Epithelial cell of proximal tubule (primary cell): ENCODE data around the gene SELENOI. TPM values are rescaled to one million over a fixed set of nuclear protein-coding genes. Genes with fewer than 3 reads are reported as not detected.

Source experiments
- DNase-seq: peaks from one replicate; pipeline ENCODE4 v3.0.0-alpha.2; 2011; ENCODE audit warnings: low read depth
- H3K4me3 ChIP-seq: 2 replicates; pipeline ENCODE4 v1.5.1; 2011; ENCODE audit warnings: low read depth, mild to moderate bottlenecking, low read length
- total RNA-seq: library from RNA; depleted of rRNA; stranded (reverse); fragments of >200 nt; gene quantifications from 2 replicates; pipeline ENCODE4 v1.2.3, GENCODE V29; 2015
- TF ChIP-seq, protein P1 (sequence below): conservative IDR thresholded peaks from 2 replicates; pipeline ENCODE4 v1.5.1; 2012; ENCODE audit warnings: low read depth, mild to moderate bottlenecking, low read length

SELENOI gene
- total RNA-seq, 1 donor from 2014 or later: 19.3 TPM

DNA sequence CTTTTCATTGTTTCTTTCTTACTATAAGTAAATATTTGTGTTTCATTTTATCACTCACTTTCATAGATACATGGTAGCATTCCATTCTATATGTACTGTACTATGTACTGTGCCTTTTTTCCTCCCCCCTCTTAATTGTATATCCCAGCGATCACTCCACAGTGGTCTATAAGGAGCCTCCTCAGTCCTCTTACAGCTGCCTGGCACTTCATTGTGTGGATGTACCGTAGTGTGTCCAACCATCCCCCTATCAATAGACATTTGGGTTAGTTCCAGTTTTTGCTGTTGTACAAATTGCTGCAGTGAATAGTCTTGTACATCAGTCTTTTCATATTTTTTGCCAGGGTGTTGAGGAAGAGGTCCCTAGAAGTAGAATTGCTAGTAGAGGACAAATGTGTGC, 34.3 kb downstream of the SELENOI start:
- H3K4me3 ChIP-seq: no peak overlapping the region
- TF ChIP-seq, protein P1, sequence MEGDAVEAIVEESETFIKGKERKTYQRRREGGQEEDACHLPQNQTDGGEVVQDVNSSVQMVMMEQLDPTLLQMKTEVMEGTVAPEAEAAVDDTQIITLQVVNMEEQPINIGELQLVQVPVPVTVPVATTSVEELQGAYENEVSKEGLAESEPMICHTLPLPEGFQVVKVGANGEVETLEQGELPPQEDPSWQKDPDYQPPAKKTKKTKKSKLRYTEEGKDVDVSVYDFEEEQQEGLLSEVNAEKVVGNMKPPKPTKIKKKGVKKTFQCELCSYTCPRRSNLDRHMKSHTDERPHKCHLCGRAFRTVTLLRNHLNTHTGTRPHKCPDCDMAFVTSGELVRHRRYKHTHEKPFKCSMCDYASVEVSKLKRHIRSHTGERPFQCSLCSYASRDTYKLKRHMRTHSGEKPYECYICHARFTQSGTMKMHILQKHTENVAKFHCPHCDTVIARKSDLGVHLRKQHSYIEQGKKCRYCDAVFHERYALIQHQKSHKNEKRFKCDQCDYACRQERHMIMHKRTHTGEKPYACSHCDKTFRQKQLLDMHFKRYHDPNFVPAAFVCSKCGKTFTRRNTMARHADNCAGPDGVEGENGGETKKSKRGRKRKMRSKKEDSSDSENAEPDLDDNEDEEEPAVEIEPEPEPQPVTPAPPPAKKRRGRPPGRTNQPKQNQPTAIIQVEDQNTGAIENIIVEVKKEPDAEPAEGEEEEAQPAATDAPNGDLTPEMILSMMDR: no peak
- no peak for DNase-seq

DNA sequence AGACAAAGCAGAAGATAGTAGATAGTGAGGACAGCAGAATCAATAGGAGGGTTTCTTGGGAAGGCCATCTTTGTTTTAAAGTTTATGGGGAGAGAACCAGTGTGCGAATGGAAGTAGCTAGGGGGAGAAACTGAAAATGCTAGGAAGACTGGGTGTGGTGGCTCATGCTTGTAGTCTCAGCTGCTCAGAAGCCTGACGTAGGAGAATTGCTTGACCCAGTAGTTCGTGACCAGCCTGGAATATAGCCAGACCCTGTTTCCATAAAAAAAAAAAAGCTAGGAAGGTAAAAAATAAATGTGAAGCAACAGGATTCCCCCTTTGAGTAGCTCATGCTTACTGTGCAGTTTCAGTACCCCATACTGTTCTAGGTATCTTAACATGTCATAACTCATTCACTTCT, 36.6 kb downstream of the SELENOI start:
- H3K4me3 ChIP-seq: no peak overlapping the region
- TF ChIP-seq, protein P1: no peak
- no peak for DNase-seq

DNA sequence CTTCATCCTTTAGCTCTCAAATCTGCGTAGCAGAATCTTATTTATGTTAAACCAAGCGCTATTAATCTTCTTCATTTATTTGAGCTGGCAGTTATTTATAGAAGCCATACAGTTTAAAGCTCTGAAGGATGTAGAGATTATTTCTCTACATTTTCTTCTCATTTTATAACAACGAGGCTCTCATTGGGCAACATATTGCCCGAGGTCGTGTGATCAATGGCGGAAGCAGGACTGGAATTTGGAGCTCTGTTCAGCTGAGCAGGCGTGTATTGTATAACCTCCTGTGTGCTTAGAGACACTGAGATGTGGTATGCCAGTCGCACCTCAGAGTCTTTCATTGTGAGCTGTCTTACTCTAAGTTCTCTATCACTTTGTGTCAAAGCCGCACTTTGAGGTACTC, 38.2 kb downstream of the SELENOI start:
- no peak overlapping the region for H3K4me3 ChIP-seq
- TF ChIP-seq, protein P1: no peak
- DNase-seq: no peak

DNA sequence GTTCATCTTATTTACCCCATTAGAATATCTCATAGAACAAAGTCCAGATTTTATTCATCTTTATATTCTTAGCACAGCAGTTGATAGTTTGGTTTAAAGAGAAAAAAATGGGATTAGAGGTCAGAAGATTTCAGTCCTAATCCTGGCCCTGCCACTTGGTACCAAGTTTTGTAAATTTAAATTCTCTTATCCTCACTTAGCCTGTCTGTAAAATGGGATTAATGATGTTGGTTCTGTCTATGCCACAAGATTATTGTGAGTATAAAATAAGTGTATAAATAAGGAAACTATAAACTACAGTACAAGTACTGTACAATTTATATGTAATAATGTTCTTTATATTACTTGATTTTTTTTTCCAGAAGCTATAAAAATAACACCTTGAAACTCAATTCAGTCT, 38.7 kb downstream of the SELENOI start:
- TF ChIP-seq, protein P1: no peak
- no peak for DNase-seq
- no peak overlapping the region for H3K4me3 ChIP-seq

DNA sequence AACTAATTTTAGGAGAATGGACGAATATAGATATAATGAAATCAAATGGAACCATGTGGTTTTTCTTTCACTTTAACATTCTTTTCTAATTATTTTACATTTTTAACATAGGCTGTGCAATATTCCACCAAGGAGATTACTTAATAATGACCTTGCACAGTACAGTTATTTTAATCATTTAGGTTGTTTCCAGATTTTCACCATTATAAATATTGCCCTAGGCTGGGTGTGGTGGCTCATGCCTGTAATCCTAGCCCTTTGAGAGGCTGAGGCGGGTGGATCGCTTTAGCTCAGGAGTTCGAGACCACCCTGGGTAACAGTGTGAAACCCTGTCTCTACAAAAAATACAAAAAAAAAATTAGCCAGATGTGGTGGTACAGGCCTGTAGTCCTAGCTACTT, 41.2 kb downstream of the SELENOI start:
- H3K4me3 ChIP-seq: no peak overlapping the region
- TF ChIP-seq, protein P1: no peak
- DNase-seq: no peak

DNA sequence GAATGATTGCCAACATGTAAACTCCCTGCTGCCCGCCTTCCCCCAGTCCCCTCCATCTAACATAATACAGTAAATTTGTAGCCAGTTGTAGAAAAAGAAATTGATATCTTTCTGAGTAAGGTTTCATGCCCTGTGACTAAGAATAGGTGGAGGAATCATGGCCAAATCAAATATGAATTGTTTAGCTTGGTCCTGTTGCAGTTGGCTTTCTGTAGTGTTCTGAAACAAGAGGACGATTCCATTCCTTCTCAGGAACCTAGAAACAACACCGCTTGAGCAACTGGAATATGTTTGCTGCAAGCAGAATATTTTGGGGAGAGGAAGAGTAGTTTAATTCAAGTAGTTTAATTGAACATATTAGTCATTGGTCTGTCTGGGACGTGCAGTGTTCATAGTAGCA, 48.8 kb downstream of the SELENOI start:
- TF ChIP-seq, protein P1: no peak
- no peak overlapping the region for H3K4me3 ChIP-seq
- DNase-seq: no peak

DNA sequence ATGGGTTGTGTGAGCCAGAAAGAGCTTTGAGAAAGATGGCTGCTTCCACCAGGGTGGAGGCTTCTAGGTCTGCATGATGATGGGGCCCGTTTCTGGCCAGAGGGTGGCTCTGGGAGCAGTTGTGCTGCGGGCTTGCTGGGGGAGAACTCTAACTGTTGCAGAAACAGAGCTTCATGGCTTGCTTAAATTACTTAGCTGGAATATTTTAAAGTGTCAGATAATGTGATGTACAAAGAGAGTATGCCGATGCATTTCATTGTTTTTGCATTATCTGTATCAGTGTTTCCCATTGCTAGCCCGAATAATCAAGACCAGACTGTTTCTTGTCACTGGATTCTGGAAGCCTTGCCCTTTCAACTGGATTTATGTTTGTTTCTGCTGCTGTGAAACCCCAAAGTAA, 49.5 kb downstream of the SELENOI start:
- DNase-seq: no peak
- no peak overlapping the region for H3K4me3 ChIP-seq
- TF ChIP-seq, protein P1: no peak
